HG03064 (cell line): ENCODE results near the gene KLHL29.

Experiments used
- ATAC-seq: cut with Tn5 transposase; IDR thresholded peaks from one replicate; pipeline ENCODE4 v1.9.1; 2021; ENCODE audit warnings: low read depth; ENCODE audit not compliant: unreplicated experiment

KLHL29 gene

DNA sequence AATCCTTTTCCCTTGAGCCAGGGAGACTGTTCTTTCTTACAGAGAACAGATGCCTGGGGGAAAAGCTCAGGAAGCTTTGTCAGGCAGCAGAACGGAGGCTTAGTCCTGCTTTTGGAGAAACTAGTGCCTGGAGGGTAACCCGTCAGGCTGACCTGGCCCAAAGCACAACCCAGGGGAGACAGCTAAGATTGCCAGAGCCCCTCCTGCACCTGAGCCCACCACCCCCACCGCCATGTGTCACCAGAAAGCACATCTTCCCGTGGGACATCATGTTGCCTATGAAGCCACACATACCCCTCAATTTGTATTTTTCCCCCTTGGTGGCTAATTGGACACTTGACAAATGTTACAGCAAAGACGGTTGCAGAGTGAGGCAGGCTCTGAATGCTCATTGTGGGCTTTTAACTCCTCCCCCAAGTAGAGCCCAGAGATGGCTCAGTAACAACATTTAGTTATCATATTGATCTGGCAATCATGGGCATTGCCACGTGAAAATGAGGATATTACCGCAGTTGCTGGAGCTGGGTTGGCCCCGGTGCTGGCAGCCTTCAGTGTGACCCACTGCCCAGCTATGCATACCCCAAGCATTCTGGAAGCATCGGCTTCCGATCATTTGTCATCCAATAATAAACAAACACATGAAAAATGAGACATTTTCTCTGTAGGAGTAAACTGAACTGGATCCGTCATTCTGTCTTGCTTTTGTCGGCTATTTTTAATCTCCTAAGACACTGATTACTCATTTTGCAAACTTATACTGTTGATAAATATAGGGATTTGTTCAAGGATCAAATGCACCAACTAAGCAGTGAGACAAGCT, 312.5 kb downstream of the KLHL29 start:
- no peak for ATAC-seq

DNA sequence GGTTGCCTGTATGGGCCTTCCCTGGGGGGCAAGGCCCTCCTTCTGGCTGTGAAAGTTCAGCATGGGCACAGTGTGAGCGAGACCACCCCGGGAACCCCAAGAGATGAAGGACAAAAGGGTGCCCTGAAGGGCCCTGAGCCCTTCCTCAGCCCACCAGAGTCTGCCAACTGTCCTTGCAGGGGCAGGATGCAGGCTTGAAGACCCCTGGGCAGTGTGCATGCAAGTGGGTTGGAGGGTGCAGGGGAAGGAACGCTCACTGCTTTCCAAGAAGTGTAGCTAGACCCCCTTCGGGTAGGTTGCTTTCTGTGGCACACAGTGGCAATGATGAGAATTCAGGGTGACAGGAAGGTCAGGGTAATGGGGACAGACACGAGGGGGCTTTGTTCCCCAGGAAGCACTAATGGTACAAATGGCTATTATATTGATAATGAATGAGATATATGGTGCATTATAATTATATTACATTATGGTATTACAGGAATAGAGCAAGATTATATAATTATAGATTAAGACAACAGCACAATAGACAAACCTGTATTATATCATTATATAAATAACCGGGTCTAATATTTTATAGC, 313.2 kb downstream of the KLHL29 start:
- ATAC-seq, result no peak

DNA sequence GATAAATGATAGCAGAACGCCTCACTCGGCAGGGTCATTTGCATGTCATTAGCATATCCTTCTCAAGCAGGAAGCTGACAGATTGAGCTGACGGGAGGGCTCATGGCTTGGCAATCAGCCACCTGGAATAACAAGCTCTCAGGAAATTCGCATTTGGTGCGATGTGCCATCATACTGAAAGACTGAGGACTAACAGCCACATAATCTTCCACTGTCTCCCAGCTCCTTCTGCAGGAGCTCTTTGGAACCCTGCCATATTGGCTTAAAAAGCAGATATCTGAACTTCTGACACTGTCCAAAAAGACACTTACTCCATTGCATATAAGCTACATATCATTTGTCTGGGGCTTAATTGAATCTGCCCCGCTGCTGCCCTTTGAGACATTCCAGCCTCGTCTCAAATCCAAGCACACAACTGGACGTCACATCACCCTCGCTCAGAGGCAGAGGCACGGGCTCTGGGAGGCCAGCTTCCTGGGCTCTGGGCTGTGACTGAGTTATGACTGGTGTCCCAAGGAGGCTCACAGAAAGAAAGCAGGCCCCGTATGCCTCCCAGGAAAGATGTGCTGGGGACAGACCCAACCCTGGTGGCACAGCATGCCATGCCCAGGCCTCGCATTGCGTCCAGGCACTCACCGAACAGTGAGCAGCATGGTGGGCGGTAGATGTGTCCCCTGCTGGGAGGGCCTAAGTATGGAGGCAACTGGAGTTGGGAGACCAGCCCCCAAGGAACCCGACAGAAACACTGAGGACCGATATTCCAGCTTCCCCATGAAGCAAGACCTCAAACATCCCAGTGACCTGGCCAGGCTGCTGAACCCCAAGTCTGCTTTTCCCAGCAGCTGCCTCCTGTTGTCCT, 314.0 kb downstream of the KLHL29 start:
- ATAC-seq, result no peak

DNA sequence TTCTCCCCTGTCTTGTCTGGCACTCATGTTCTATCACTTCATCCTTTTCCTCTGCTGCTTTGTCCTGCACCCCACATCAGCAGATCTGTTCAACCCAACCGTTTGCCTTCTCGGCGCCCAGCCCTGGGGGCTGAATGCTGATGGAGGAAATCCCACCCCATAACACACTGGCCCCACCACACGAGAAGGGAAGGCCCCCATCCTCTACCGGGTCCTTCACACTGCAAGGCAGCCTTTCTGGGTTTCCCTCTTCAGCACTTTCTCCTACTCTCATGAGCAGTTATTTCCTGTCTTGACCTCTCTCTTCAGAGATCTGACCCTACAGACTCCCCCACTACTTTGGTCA, 314.6 kb downstream of the KLHL29 start:
- ATAC-seq, result no peak

DNA sequence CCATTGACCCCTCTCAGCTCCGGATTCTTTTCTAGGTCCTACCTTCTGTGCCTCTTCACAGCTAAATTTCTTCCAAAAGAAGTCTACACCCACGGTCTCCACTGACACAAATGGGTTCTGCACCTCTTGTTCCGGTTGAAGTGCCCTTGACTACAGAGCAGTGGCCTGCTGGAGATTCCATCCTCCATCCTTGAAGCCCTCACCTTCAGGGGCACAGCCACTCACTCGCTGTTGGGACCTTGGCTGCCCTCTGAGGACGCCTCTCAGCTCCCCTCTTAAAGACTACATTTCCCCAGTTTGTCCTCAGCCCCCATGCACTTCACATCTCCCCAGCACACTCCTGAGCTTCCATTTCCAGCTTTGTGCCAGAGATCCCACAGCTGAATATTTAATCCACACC, 315.6 kb downstream of the KLHL29 start:
- no peak for ATAC-seq

DNA sequence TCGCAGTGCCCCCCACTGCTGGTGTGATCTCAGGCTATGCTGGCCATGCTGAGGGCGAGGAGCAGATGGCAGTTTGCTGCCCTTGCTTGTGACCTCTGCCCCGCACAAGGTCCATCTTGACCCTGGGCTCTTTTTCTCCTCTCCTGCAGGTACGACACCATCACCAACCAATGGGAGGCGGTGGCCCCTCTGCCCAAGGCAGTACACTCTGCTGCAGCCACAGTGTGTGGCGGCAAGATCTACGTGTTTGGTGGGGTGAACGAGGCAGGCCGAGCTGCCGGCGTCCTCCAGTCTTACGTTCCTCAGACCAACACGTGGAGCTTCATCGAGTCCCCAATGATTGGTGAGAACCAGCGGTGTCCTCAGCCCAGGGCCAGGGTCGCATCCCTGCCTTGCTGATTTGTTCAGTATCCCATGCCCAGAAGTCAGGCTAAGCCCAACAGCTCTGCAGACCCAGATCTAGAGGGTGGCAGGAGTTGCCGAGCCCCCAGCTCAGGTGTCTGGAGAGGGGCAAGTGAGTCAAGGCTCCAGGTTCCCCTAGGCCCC, 318.1 kb downstream of the KLHL29 start:
- ATAC-seq, result no peak

DNA sequence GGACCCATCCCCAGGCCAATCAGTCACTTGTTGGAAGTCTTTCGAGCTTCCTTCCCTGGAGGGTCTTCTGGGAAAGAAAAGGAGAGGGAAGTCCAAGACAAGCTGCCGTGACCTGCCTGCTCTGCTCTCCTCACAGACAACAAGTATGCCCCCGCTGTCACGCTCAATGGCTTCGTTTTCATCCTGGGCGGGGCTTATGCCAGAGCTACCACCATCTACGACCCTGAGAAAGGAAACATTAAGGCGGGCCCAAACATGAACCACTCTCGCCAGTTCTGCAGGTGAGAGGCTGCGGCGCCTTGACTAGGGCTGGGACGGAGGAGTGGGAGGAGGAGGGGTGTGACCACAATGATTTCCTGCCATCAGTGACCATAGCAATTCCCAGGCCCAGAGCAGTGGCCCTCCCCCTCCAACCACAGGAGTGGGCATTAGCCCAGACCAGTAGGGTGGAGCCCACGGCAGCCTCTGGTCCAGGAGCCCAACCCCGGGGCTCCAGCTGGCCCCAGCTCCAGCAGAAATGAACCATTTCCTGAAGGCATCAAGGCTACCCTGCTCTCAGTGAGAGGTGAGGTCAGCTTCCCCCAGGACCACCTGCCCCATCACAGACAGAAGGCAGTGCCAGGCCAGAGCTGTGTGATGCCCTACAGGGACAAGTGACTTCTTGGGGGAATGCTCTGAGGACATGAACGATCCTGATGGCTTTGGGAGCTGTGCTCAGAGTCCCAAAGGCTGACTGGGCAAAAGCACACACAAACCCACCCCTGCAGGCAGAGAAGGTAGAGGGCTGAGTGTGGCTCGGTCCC, 318.8 kb downstream of the KLHL29 start:
- ATAC-seq, result no peak

DNA sequence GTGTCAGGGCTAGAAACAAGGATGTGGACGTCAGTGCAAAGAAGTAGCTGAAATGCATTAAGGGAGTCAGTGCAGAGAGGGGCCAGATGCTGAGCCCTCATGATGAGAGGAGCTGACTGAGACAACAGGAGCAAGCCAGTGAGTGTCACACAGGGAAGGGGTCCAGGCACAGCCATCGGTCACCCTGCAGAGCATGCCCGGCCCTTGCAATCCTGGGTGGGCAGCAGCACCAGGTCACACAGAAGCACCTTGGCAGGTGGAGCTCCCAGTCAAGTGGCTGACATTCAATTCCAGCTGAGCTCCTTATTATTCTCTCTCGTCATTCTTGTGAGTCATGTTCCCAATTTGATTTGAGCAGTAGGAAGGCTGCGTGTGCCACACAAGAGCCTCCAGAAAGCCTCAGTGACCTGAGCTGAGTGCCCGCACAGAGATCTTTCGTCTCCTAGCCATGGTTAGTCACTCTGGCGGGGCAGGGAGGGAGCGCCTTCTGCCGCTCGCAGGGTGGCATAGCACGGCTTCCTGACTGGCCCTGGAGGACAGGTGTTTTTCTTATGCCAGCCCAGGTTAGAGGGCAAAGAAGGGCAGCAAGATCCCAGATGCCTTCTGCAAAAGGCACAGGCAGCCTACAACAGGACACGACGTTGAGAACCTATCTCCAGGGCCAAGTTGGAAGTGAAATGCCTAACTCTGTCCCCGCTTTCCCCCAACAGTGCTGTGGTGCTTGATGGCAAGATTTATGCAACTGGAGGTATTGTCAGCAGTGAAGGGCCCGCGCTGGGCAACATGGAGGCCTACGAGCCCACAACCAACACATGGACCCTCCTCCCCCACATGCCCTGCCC, 321.0 kb downstream of the KLHL29 start:
- ATAC-seq, result no peak

DNA sequence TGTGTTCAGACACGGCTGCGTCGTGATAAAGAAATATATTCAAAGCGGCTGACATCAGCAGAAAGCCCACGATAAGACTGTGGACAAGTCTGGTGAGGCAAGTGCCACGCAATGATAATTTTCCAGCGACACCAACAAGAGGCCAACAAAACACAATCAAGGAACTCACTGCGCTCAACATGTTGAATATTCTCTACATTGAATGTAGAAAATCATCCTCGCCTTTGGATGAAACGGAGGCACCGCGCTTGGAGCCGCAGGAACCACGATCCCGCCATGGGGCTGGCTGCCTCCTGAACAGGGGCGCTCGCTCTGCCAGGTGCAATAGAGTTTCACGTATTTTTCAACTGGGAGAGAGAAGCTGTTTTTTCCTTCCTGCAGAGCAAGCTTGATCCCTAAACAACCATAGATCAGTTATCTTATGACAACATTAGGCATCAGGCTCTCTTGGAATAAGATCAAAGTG, 321.7 kb downstream of the KLHL29 start:
- ATAC-seq, result no peak

DNA sequence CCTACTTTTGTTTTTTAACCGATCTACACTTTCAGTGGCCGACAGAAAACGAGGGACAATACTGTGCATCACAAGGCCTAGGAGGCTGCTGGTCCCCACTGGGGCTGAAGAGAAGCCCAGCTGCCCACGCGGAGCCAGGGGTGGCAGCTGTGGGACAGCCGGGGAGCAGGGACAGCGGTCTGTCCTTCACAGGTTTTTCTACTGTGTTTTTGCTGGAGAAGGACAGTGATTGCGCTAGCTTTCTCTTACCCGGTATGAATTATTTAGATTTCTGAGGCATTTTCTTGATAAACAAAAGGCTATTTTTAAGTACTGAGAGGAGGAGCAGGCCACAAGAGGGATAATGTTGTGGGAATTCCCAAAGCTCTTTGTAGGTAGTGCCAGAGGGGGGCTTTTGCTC, 322.1 kb downstream of the KLHL29 start:
- no peak for ATAC-seq

DNA sequence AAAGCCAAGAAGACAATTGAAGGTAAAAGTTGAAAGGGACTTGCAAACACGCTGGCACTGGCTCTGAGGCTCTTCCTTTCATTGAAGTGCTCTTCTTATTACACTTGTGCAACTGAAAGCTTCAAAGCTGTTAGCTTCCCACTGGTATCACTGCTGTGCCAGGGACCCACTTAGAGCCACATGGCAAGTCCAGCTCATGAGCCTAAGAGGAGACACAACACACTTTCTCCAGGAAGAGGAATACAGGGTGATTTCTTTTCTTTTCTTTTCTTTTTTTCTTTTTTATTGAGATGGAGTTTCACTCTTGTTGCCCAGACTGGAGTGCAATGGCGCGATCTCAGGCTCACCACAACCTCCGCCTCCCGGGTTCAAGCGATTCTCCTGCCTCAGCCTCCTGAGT, 323.8 kb downstream of the KLHL29 start:
- no peak for ATAC-seq

DNA sequence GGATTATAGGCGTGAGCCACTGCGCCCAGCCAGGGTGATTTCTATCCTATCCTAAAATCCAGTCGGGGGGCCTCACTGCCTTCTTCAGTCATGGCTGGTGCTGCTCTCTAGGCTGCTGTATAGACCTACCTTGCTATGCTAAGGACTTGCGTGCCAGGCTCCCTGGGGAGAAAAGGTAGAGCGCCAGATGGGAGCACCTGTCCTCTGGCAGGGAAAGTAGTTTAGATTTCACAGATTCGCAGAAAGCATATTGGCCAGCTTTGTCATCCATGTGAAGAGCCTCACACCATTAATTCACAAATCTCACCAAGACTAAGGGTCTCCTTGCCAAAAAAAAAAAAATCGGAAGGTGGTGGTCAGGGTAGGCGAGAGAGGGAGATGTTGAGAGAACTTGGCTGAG, 324.3 kb downstream of the KLHL29 start:
- no peak for ATAC-seq

DNA sequence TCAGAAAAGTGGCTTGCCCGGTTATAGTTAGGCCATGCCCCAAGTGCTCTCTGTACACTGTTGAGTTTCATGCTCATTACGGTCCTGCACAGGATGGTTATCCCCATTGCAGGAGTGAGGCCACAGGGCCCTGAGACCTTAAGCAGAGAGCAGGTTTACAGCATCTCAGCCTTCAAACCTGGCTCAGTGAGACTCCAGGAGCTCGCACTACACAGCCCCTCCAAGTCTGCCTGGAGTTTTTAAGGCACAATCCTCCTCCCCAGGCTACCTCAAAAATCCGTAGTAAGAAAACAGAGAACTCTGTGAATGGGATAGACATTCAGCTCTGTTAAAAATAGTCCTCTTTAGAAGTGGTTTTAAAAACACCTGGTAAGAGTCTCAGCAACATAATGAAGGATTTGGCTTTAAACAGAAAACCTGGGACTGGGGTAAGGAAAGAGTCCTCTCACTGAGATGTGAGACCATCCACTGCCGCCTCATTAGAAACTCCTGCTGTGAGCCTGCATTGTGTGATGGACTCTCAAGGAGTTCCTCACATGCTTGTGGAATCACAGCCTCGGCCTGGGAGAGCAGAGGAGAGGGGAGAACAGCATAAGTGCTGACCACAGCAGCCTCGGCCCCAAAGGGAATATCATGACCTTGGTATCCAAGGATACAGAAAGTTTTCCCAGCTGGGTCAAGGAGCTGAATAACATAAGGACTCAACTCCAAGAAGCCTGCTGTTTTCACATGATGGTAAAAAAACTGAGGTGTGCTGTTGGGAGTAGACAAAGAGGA, 327.2 kb downstream of the KLHL29 start:
- ATAC-seq, result no peak

DNA sequence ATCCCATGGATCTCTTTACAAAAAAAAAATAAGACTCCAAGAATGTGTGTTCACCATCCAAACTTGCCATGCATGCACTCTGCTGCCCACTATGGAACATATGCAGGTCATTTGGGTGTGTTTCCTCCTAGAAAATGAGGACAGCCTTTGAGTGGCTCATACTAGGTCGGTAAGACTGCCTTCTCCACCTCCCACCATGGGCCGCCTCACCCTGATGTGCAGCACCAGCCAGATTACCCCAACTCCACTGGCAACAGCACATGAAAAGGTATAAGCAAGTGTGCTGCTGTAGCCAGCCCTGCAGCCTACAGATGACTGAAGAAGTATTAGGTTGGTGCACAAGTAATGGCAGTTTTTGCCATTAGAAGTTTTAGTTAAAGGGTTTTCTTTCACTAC, 327.8 kb downstream of the KLHL29 start:
- no peak for ATAC-seq

DNA sequence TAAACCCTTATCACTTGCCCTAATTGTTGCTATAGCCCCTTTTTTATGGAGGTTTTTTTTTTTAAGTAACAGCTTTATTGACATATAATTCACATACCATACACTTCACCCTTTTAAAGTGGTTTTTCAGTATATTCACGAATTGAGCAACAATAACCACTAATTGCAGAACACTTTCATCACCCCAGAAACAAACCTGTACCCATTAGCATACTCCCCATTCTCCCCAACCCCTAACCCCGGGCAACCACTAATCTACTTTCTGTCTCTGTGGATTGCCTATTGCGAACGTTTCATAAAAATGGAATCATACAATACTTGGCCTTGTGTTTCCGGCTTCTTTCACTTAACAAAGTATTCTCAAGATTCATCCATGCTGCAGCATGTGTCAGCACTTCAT, 328.4 kb downstream of the KLHL29 start:
- ATAC-seq, result no peak

DNA sequence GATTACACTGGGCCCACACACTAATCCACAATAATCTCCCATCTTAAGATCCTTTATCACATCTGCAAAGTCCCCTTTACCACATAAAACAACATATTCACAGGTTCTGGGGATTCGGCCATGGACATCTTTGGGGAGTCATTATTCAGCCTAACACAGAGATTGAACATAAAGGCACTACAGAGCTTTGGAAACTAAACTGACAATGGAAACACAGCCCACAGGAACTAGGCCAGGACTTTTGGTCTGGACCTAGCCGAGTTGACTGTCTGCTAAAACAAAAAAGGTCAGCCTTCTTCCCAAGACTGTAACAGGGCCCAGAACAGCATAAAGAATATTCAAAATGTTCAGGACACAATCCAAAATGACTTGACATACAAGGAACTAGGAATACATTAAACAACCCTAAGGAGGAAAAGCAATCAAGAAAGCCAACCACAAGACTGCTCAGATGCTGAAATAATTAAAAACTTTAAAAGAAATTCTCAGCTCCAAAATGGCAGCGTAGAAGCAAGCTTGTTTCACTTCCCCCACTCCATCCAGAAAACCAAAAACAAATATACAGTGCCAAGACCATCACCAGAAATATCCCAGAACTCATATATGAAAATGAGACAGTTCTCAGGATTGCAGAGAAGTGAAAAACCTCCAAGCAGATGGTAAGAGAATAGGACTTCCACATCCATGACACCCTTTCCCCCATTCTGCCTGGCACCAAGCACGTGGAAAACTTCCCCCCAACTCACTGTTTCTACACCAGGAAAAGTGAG, 334.1 kb downstream of the KLHL29 start:
- no peak for ATAC-seq

DNA sequence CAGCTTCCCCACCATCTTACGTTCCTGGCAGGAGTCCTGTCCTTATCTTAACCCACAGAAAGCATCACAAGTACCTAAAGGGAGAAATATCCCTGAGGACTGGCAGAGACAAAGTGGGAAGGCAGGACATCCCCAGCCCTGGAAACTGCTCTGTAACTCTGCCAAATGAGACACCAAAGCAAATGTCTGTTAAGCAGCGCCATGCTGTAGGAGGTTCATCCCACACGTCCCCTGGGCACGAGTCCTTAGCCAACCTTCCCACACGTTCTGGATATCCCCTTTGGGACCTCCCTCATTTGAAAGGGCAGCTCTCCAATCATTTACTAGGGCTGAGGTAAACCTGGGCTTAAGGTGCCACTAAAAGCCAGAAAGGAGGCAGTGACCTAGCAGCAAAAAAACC, 334.7 kb downstream of the KLHL29 start:
- no peak for ATAC-seq
